ENCODE measurements around the gene FOLH1. TPM values are rescaled to one million over a fixed set of nuclear protein-coding genes. Genes with fewer than 3 reads are reported as not detected.
"Not testable (repeated sequence)": the region's sequence is repeated elsewhere in the genome, so short reads cannot be mapped to it uniquely, and the experiment has no call there.

Gene FOLH1
- total RNA-seq, 1 experiment from 2014 or later: not detected

- H3K4me3 ChIP-seq; H3K4me1 ChIP-seq (replicated peaks); H3K36me3 ChIP-seq; H3K27me3 ChIP-seq (replicated peaks); H3K9me3 ChIP-seq (replicated peaks); H3K27ac ChIP-seq; DNase-seq (ENCODE audit: low read depth in 1 of 2, low spot score in 2 of 2): not testable (repeated sequence)
Measured at GRCh38 chr11:49206999-49207398, 1.4 kb downstream of the FOLH1 start.

DNA sequence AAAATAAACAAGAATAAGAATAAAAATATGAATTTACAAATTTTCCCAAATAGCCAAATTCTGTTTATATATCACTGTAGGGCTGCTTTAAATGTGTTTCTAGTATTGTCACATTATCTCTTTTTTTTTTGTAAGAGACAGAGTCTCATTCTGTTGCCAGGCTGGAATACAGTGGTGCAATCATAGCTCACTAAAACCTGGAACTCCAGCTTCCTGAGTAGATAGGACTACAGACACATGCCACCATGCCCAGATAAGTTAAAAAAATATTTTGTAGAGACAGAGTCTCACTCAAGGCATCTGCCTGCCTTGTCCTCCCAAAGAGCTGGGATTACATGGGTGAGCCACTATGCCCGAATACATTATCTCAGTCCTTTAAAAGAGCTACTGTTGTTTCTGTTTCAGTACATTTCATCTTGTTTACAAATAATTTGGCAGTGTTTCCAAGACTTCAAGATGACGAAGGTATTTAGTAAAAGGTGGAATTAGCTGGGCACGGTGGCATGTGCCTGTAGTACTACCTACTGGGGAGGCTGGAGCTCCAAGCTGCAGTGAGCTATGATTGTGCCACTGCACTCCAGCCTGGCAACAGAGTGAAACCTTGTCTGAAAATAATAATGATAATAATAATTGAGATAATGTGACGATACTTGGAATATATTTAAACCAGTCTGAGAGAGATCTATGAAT, 6.0 kb downstream of the FOLH1 start:
- Histone ChIP-seq H3K27me3 (replicated peaks) (no peaks in the 10 kb centered on the region), H3K4me3 (no peak overlapping the region)

GRCh38 chr11:49196775-49197174, 11.6 kb downstream of the FOLH1 start:
- not testable (repeated sequence) for H3K9me3 ChIP-seq (replicated peaks); H3K4me3 ChIP-seq; H3K27ac ChIP-seq; H3K27me3 ChIP-seq (replicated peaks); DNase-seq (ENCODE audit: low read depth in 1 of 2, low spot score in 2 of 2); H3K4me1 ChIP-seq (replicated peaks); H3K36me3 ChIP-seq

More for the DNA sequence above, 6.0 kb downstream of the FOLH1 start:
- H3K9me3 ChIP-seq (replicated peaks): no peaks in the 10 kb centered on the region
- no peaks in the 10 kb centered on the region for H3K36me3 ChIP-seq
- H3K4me1 ChIP-seq (replicated peaks): no peaks in the 10 kb centered on the region
- H3K27ac ChIP-seq: no peak overlapping the region
- DNase-seq (ENCODE audit: low read depth in 1 of 2, low spot score in 2 of 2): no peak

DNA sequence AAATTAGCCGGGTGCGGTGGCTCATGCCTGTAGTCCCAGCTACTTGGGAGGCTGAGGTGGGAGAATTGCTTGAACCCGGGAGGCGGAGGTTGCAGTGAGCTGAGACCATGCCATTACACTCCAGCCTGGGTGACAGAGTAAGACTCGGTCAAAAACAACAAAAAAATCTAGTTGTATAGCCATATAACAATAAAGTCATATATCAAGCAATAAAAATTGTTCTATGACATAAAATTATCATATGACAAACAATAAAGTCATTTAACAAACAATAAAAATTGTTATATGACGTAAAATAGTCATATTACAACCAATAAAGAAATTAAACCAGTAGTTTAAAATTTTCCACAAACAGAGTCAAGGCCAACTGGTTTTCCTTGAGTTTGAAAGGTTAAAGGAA, 12.4 kb downstream of the FOLH1 start:
- H3K9me3 ChIP-seq (replicated peaks); DNase-seq (ENCODE audit: low read depth in 1 of 2, low spot score in 2 of 2); H3K27ac ChIP-seq; H3K36me3 ChIP-seq; H3K27me3 ChIP-seq (replicated peaks); H3K4me1 ChIP-seq (replicated peaks); H3K4me3 ChIP-seq: not testable (repeated sequence)

- not testable (repeated sequence) for H3K27me3 ChIP-seq (replicated peaks); H3K9me3 ChIP-seq (replicated peaks); H3K4me3 ChIP-seq; H3K36me3 ChIP-seq; H3K27ac ChIP-seq; H3K4me1 ChIP-seq (replicated peaks); DNase-seq (ENCODE audit: low read depth in 1 of 2, low spot score in 2 of 2)
Measured at GRCh38 chr11:49190287-49190686, 18.1 kb downstream of the FOLH1 start.

GRCh38 chr11:49186225-49186624, 22.2 kb downstream of the FOLH1 start:
- not testable (repeated sequence) for H3K36me3 ChIP-seq; H3K27ac ChIP-seq; H3K27me3 ChIP-seq (replicated peaks); H3K4me3 ChIP-seq; DNase-seq (ENCODE audit: low read depth in 1 of 2, low spot score in 2 of 2); H3K4me1 ChIP-seq (replicated peaks); H3K9me3 ChIP-seq (replicated peaks)

GRCh38 chr11:49185597-49185996, 22.8 kb downstream of the FOLH1 start:
- H3K9me3 ChIP-seq (replicated peaks); H3K4me1 ChIP-seq (replicated peaks); H3K36me3 ChIP-seq; DNase-seq (ENCODE audit: low read depth in 1 of 2, low spot score in 2 of 2); H3K27me3 ChIP-seq (replicated peaks); H3K27ac ChIP-seq; H3K4me3 ChIP-seq: not testable (repeated sequence)

DNA sequence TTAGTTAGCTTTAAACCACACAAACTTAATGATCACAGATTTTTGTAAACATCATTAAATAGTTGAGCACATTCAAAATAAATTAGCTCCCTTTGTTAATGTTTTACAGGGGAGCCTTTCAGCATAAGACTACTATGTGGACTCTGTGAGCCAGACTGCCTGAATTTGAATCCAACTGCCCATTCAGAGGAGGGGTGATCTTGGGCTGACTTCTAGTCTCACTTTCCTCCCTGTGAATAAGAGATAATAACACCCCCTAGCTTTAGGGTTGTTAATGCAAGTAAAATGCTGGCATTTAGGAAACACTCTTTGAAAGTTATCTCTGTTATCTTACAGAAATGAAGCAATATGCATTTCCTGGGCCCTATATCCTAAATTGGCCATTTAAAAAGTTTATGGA, 23.6 kb downstream of the FOLH1 start:
- not testable (repeated sequence) for H3K4me3 ChIP-seq; H3K36me3 ChIP-seq; H3K4me1 ChIP-seq (replicated peaks); H3K27ac ChIP-seq; DNase-seq (ENCODE audit: low read depth in 1 of 2, low spot score in 2 of 2); H3K9me3 ChIP-seq (replicated peaks); H3K27me3 ChIP-seq (replicated peaks)

DNA sequence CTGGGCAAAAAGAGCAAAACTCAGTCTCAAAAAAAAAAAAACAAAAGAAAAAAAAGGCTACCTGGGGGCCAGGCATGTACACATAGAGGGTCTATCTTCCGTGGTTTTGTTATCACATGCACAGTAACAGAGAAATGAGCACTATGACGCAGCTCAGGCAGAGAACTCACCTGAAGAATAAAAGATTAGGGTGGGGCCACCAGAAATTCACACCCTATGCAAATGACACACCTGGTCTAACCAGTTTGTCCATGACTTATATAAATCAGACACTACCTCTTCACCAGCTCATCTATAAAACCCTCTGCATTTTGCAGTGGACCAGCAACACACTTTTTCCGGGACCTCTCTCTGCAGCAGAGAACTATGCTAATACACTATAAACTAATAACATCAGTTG, 30.5 kb downstream of the FOLH1 start:
- H3K27ac ChIP-seq, H3K36me3 ChIP-seq: not testable (repeated sequence)

GRCh38 chr11:49175378-49175777, 33.0 kb downstream of the FOLH1 start:
- not testable (repeated sequence) for H3K9me3 ChIP-seq (replicated peaks); H3K27me3 ChIP-seq (replicated peaks); DNase-seq (ENCODE audit: low read depth in 1 of 2, low spot score in 2 of 2); H3K27ac ChIP-seq; H3K36me3 ChIP-seq; H3K4me3 ChIP-seq; H3K4me1 ChIP-seq (replicated peaks)

More for the DNA sequence above, 30.5 kb downstream of the FOLH1 start:
- not testable (repeated sequence) for H3K9me3 ChIP-seq (replicated peaks); H3K27me3 ChIP-seq (replicated peaks); H3K4me3 ChIP-seq; DNase-seq (ENCODE audit: low read depth in 1 of 2, low spot score in 2 of 2); H3K4me1 ChIP-seq (replicated peaks)

- not testable (repeated sequence) for H3K9me3 ChIP-seq (replicated peaks); H3K36me3 ChIP-seq; DNase-seq (ENCODE audit: low read depth in 1 of 2, low spot score in 2 of 2); H3K27me3 ChIP-seq (replicated peaks); H3K27ac ChIP-seq; H3K4me1 ChIP-seq (replicated peaks); H3K4me3 ChIP-seq
Measured at GRCh38 chr11:49174691-49175366, 33.6 kb downstream of the FOLH1 start.

GRCh38 chr11:49171613-49172012, 36.8 kb downstream of the FOLH1 start:
- H3K9me3 ChIP-seq (replicated peaks); DNase-seq (ENCODE audit: low read depth in 1 of 2, low spot score in 2 of 2): not testable (repeated sequence)

DNA sequence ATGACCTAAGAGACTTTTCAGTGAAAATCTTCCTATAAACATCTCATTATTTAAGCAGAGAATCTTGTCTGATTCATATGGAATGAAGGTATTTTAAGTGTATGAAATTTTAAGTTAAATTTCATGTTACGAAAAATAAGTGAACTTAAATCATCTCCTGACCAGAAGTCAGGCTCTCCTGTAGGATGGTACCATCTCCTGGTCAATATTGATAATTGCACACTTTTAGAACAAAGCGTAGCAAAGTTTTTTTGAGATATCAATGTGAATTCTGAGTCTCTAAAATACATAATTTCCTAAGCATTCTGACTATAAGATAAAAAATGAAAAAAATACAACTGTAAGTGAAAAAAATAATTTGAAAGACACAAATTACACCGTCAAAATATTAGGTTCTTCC, 38.8 kb downstream of the FOLH1 start:
- DNase-seq (ENCODE audit: low read depth in 1 of 2, low spot score in 2 of 2); H3K36me3 ChIP-seq; H3K4me1 ChIP-seq (replicated peaks); H3K9me3 ChIP-seq (replicated peaks); H3K4me3 ChIP-seq; H3K27me3 ChIP-seq (replicated peaks); H3K27ac ChIP-seq: not testable (repeated sequence)

More at GRCh38 chr11:49171613-49172012, 36.8 kb downstream of the FOLH1 start:
- H3K36me3 ChIP-seq; H3K27ac ChIP-seq; H3K27me3 ChIP-seq (replicated peaks); H3K4me1 ChIP-seq (replicated peaks); H3K4me3 ChIP-seq: not testable (repeated sequence)

DNA sequence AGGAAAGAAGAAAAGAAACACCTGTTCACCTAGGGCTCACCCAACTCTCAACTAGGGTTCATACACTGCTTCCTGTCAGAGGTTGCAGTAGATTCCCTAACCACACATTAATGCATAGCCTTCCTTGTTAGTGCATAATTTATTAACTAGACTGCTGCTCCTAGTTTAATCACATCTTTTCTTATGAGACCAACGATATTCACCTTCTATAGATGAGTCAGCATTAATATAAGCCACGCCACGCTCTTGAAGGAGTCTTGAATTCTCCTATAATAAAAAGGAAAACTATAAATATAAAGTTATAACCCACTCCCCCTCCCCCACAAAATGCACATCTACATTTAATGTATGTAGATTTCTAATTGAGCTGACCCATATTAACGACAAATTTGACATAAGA, 39.4 kb downstream of the FOLH1 start:
- DNase-seq (ENCODE audit: low read depth in 1 of 2, low spot score in 2 of 2); H3K9me3 ChIP-seq (replicated peaks); H3K4me1 ChIP-seq (replicated peaks); H3K27ac ChIP-seq; H3K27me3 ChIP-seq (replicated peaks); H3K4me3 ChIP-seq; H3K36me3 ChIP-seq: not testable (repeated sequence)

DNA sequence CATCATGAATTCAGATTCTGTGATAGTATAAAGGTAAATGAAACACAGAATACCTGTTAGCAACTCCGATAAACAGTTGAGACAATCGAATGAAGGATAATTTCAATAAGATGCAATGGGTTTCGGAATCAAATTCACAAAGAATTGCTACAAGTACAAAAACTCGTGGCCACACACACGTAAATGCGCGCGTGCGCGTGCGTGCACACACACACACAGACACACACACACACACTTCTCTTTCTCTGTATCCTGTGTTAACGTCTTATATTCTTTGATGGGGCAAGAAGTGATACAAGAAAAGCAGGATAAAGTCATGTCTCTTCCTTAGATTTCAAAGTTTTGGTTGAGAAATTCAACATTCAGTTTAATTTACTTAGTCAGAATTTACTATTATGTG, 57.2 kb downstream of the FOLH1 start:
- no peaks in the 10 kb centered on the region for H3K9me3 ChIP-seq (replicated peaks)
- no peak overlapping the region for H3K27ac ChIP-seq
- no peaks in the 10 kb centered on the region for H3K36me3 ChIP-seq
- no peaks in the 10 kb centered on the region for H3K27me3 ChIP-seq (replicated peaks)
- no peak for DNase-seq (ENCODE audit: low read depth in 1 of 2, low spot score in 2 of 2)
- no peak overlapping the region for H3K4me3 ChIP-seq
- no peaks in the 10 kb centered on the region for H3K4me1 ChIP-seq (replicated peaks)
